HuH-7 (cell line): ENCODE results near the gene CBX5.
"Not testable (repeated sequence)": the region's sequence is repeated elsewhere in the genome, so short reads cannot be mapped to it uniquely, and the experiment has no call there.

Experiments
- DNase-seq: peaks from one replicate; pipeline ENCODE4 v3.0.0; 2011; ENCODE audit warnings: low spot score

CBX5 gene

GRCh38 chr12:54279632-54280467 lies at the start of gene CBX5:
Gene CBX5, minus strand, starts transcription at chr12:54280122. Its CDS starts 22,472 bp downstream, at chr12:54257650.
- DNase-seq: peak; percentile 92

- no peak for DNase-seq
These were observed 48.8 kb upstream of the CBX5 start for GRCh38 chr12:54328595-54329337.

GRCh38 chr12:54325442-54326109 lies 45.7 kb upstream of the CBX5 start:
- DNase-seq: not testable (repeated sequence)

GRCh38 chr12:54324617-54325441 lies 44.9 kb upstream of the CBX5 start, which contains the start of gene COPZ1:
Gene COPZ1, plus strand, starts transcription at chr12:54325131. Its CDS starts 33 bp downstream, at chr12:54325164.
- peak; percentile 82 for DNase-seq

GRCh38 chr12:54321363-54321762 lies 41.4 kb upstream of the CBX5 start:
- no peak for DNase-seq

GRCh38 chr12:54312309-54312708 lies 32.4 kb upstream of the CBX5 start:
- not testable (repeated sequence) for DNase-seq

GRCh38 chr12:54311051-54311450 lies 31.1 kb upstream of the CBX5 start:
- no peak for DNase-seq

- peak; percentile 59 for DNase-seq
These were observed 27.2 kb upstream of the CBX5 start for GRCh38 chr12:54306925-54307741.

GRCh38 chr12:54304187-54304810 lies 24.4 kb upstream of the CBX5 start:
- peak; percentile 89 for DNase-seq

- no peak for DNase-seq
These were observed 23.7 kb upstream of the CBX5 start for GRCh38 chr12:54303640-54304039.

- DNase-seq: no peak
These were observed 21.6 kb upstream of the CBX5 start for GRCh38 chr12:54301428-54302048.

- peak; percentile 58 for DNase-seq
These were observed 21.0 kb upstream of the CBX5 start, which contains the start of gene NFE2 for GRCh38 chr12:54300732-54301427. Gene NFE2, minus strand, starts transcription at chr12:54301015. Its CDS starts 5,767 bp downstream, at chr12:54295248.

- DNase-seq: no peak
These were observed 20.4 kb upstream of the CBX5 start for GRCh38 chr12:54300225-54300731.

- no peak for DNase-seq
These were observed 19.7 kb upstream of the CBX5 start for GRCh38 chr12:54299515-54300224.

GRCh38 chr12:54298904-54299303 lies 19.0 kb upstream of the CBX5 start:
- no peak for DNase-seq

GRCh38 chr12:54296393-54297099 lies 16.6 kb upstream of the CBX5 start:
- DNase-seq: no peak

GRCh38 chr12:54294953-54295566 lies 15.1 kb upstream of the CBX5 start:
- DNase-seq: no peak
